Frontal cortex (tissue), 4 donors: Measurements from ENCODE around the gene CFAP299. TPM values are rescaled to one million over a fixed set of nuclear protein-coding genes. Genes with fewer than 3 reads are reported as not detected.
"Not testable (repeated sequence)": the region's sequence is repeated elsewhere in the genome, so short reads cannot be mapped to it uniquely, and the experiment has no call there.

ENCODE experiments used
- DNase-seq, 2 donors: peaks; one replicate each; pipeline ENCODE4 v3.0.0; 2012; ENCODE audit warnings: low spot score in 2 of 2
- FAIRE-seq: peaks from 2 replicates; lab custom pipeline; 2012; peaks lifted over from hg19 to GRCh38; lab: Jason Lieb, UNC
- total RNA-seq: library from RNA; depleted of rRNA; stranded (reverse); fragments of >200 nt; gene quantifications from one replicate; pipeline ENCODE4 v1.2.3, GENCODE V29; 2014
- donor health status: control.
- donor health status: control.
- donor health status: control.

Gene CFAP299
- total RNA-seq, 1 donor from 2014 or later = 1.2 TPM

- DNase-seq = no peak
- FAIRE-seq = no peak
These were observed 310.5 kb downstream of the CFAP299 start for GRCh38 chr4:80646061-80646460.

DNA sequence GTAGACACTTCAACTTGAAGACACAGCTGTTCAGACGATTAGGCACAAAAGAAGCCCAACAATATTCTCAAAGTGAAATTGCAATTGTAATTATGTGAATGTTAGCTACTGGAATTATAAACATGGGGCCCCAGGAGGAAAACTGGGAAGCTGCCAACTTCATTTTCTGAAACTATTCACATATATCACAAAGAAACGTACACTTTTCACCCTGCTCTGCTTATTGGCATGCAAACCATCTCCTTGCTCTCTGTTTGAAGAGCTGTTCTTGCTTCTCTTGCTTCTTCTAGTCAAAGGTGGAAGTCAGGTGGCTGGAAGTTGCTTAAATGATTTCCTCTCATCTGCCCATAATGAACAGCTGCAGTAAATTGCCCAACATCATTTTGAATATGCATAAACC lies 320.1 kb downstream of the CFAP299 start:
- DNase-seq = no peak
- no peak for FAIRE-seq

DNA sequence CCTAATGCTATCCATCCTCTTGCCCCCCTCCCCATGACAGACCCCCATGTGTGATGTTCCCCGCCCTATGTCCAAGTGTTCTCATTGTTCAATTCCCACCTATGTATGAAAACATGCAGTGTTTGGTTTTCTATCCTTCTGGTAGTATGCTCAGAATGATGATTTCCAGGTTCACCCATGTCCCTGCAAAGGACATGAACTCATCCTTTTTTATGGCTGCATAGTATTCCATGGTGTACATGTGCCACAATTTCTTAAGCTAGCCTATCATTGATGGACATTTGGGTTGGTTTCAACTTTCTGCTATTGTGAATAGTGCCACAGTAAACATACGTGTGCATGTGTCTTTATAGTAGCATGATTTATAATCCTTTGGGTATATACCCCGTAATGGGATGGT lies 334.6 kb downstream of the CFAP299 start:
- FAIRE-seq, DNase-seq: not testable (repeated sequence)

- no peak for DNase-seq
- no peak for FAIRE-seq
These were observed 342.9 kb downstream of the CFAP299 start for GRCh38 chr4:80678413-80678812.

- DNase-seq (no peak), FAIRE-seq (no peak)
These were observed 345.4 kb downstream of the CFAP299 start for GRCh38 chr4:80680934-80681333.

DNA sequence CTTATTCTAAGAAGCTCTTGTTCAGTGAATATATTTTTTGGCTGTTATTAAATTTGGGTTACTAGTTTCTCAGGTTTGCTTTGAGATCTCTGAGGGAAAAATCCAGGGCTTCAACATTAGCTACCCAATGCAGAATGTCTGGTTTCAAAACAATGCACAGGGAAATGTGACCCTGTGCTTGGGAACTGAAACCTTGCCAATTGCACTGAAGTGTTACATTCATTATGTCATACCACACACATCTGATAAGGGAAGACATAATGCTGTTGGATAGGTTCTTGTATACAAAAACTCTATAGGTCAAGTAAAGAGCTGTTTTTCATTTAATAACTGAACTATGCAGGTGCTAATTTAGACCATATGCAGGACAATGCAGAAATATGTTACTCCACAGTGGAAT lies 349.7 kb downstream of the CFAP299 start:
- no peak for DNase-seq
- no peak for FAIRE-seq

GRCh38 chr4:80687736-80688135 lies 352.2 kb downstream of the CFAP299 start:
- not testable (repeated sequence) for FAIRE-seq, DNase-seq

- no peak for DNase-seq
These were observed 358.6 kb downstream of the CFAP299 start for GRCh38 chr4:80694171-80694570.

DNA sequence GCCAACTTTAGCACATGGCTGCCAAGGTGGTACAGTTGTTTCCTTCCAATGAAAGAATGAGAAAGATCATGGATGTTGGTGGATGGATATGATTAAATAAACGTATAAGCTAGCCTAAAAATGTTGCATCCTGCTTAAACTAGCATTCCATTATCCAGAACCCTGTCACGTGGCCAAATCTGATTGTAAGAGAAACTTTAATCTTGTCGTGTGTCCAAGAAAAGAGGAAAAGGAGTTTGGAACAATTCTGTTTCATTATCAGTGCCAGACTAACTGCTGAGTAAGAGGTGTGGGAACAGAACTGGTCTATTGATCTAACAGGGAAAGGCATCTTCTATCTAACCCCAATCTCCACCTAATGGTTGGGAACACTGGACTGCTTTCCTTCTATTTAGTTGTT lies 369.8 kb downstream of the CFAP299 start:
- FAIRE-seq (no peak), DNase-seq (no peak)

More at GRCh38 chr4:80694171-80694570, 358.6 kb downstream of the CFAP299 start:
- FAIRE-seq = no peak

DNA sequence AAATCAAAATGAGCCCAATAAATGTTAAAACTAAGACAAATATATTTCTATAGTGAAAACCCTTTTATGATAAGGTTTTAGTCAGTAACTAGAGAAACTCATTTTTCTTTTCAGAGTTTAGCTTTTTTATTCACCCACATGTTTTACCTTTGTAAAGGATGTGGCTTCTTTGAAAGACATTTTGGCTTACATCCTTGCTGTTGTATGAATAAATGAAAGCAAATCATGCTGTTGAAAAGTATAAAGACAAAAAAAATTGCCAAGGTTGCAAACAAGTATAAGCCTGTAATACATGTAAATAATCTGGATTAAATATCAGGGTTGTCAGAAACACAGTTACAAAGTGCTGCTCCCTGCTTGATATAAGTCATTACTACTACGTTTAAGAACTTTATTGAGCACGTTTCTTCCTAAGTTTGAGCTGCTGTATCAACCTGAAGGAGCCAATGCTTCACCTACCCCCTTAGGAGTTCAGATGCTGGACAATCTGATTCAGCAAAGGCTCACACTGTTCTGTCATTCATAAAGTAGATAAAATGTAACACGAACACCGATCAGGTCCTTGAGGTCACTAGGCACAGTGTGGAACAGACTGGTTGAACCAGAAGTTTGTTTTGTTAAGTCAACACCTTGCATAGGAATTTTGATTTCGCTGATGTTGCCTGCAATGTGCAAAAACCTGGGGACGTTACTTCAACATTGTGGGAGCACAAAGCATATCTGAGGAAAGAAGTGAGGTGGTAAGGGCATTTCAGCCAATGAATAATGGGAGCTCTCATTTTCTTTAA lies 373.7 kb downstream of the CFAP299 start:
- FAIRE-seq (no peak), DNase-seq (no peak)

DNA sequence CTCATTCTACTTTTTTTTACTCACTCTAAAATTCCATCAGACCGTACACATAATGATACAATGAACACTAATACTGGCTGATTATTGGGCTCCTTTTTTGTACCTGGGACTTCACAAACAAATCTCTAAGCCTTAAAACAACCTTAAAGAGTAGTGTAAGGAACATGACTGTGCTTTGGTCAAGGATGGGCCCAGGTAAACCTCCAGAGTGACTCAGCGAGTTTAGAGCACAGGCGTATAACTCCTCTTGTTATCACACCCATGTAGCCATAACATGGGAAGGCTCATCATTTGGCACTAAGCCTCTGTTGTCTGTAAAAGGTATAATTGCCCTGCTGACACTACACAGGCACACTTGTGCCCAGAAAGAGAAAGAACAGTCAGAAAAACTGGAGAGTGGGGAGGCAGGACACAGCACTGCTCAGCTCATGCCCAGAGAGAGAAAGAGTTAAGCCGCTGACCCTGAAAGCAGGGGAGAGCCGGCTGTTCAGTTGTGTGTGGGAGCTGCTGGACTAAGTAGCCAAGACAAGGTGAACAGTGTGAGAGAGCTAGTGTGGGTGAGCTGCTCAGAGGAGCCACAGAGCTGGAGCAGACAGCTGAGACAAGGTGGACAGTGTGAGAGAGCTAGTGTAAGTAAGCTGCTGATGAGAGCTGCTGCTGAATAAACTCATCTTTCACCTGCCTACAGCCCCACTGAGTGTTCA lies 375.4 kb downstream of the CFAP299 start:
- DNase-seq = no peak
- FAIRE-seq = no peak

DNA sequence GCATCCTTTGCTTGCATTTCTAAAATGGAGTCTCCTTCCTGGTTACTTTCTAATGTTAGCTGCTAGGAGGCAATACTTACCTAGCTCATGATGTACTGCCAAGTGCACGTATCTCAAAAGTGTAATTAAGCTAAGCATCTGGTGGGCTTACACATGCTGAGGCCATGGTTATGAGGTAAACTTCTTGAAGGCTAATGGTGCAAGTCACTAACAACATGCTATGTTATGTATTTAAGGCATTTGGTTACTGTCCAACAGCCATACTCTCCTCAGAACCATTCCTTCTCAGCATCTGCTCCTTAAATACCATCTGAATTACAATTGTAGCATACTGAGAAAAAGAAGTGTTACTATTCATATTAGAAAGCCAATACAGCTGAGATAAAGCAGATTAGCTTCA lies 376.4 kb downstream of the CFAP299 start:
- FAIRE-seq (no peak), DNase-seq (no peak)

- DNase-seq (no peak), FAIRE-seq (no peak)
These were observed 377.9 kb downstream of the CFAP299 start for GRCh38 chr4:80713409-80713808.

DNA sequence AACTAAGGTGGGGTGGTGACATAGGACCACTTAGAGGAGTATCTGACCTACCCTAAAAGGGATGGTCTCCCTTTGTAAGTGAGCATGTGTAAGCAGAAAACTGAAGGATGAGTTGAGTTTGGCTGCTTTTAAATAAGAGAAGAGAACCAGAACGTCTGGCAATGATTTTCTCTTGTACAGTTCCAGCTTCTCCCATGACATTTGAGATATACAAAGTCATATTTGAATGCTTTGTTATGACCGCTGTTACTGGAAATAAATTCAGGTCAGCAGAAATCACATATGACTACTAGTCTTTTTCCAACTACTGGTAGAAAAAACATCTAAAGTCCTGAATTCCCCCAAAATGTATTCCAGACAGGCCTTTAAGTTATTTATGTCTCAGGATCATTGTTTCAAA lies 381.7 kb downstream of the CFAP299 start:
- FAIRE-seq (no peak), DNase-seq (no peak)

DNA sequence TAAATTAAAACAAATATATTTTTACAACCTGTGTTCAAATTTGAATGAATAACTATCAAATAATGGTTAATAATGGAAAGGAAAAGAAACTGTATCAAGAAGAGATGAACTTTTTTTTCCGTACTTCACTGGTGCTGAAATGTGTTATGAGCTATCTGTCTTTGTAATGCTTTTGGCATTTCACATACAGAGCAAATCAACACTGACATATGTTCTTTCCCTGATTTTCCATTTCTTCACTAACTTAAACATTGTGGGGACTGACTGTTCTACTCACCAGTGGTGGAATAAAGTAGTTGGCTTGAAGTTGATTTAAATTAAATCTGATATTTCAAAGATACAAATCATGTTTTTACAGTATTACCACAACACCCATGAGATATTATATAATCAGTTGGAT lies 390.9 kb downstream of the CFAP299 start:
- FAIRE-seq (no peak), DNase-seq (no peak)

GRCh38 chr4:80730158-80730557 lies 394.6 kb downstream of the CFAP299 start:
- FAIRE-seq = no peak
- DNase-seq = no peak

GRCh38 chr4:80731436-80731835 lies 395.9 kb downstream of the CFAP299 start:
- no peak for FAIRE-seq
- no peak for DNase-seq

- DNase-seq = no peak
- FAIRE-seq = no peak
These were observed 396.5 kb downstream of the CFAP299 start for GRCh38 chr4:80732010-80732409.

GRCh38 chr4:80740375-80740774 lies 404.8 kb downstream of the CFAP299 start:
- DNase-seq (no peak), FAIRE-seq (no peak)

GRCh38 chr4:80749558-80749957 lies 414.0 kb downstream of the CFAP299 start:
- not testable (repeated sequence) for FAIRE-seq, DNase-seq

- FAIRE-seq (no peak), DNase-seq (no peak)
These were observed 415.7 kb downstream of the CFAP299 start for GRCh38 chr4:80751200-80751599.
